Gastroesophageal sphincter (tissue), 3 donors: ENCODE results near the gene WDSUB1.

Experiments
- CTCF ChIP-seq, 4 experiments: fragments of 200-600 bp in 2 of 4; fragments of 450-650 bp in 2 of 4; sonication (generic) in 1 of 4; IDR thresholded peaks; one replicate each; pipeline ENCODE4 v1.5.1; 2017 to 2019; ENCODE audit warnings: antibody characterized with exemption in 4 of 4, mild to moderate bottlenecking in 2 of 4, moderate library complexity in 2 of 4
- EP300 ChIP-seq: sonication (generic); formaldehyde crosslinking; IDR thresholded peaks from one replicate; pipeline ENCODE4 v1.6.1; 2017; ENCODE audit warnings: antibody characterized with exemption, mild to moderate bottlenecking
- POLR2A ChIP-seq, 2 donors: fragments of 450-650 bp; IDR thresholded peaks; one replicate each; pipeline ENCODE4 v1.6.1; 2017; ENCODE audit warnings: antibody characterized with exemption in 2 of 2, mild to moderate bottlenecking in 2 of 2, moderate library complexity in 1 of 2
- POLR2AphosphoS5 ChIP-seq: sonication (generic); formaldehyde crosslinking; IDR thresholded peaks from one replicate; pipeline ENCODE4 v1.6.1; 2017; ENCODE audit warnings: antibody characterized with exemption

DNA sequence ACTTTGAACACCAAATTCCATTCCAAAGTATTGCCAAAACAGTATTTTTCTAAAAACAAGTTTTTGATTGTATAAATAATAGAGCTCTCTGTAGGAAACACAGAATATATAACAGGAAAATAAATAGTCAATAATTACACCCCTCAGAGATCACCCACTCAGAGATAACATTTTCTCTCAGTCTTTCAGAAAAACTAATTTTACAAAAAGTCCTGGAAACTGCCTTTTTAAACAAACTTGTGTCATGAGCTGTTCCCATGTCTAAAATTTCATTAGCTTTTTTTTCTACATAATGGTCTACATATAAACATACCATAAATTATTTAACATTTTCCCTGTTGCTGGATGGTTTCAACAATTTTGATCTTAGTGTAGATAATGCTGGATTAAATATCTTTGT, 1.2 kb upstream of the WDSUB1 start:
- TF ChIP-seq POLR2A (IDR thresholded peaks at IDR 0.05) (no peak), CTCF (IDR thresholded peaks at IDR 0.05) (no peak), EP300 (no peak), POLR2AphosphoS5 (no peak)
